ENCODE measurements around the gene OR51D1. TPM values are rescaled to one million over a fixed set of nuclear protein-coding genes. Genes with fewer than 3 reads are reported as not detected.

Gene OR51D1, protein sequence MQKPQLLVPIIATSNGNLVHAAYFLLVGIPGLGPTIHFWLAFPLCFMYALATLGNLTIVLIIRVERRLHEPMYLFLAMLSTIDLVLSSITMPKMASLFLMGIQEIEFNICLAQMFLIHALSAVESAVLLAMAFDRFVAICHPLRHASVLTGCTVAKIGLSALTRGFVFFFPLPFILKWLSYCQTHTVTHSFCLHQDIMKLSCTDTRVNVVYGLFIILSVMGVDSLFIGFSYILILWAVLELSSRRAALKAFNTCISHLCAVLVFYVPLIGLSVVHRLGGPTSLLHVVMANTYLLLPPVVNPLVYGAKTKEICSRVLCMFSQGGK
- not detected for total RNA-seq

DNA sequence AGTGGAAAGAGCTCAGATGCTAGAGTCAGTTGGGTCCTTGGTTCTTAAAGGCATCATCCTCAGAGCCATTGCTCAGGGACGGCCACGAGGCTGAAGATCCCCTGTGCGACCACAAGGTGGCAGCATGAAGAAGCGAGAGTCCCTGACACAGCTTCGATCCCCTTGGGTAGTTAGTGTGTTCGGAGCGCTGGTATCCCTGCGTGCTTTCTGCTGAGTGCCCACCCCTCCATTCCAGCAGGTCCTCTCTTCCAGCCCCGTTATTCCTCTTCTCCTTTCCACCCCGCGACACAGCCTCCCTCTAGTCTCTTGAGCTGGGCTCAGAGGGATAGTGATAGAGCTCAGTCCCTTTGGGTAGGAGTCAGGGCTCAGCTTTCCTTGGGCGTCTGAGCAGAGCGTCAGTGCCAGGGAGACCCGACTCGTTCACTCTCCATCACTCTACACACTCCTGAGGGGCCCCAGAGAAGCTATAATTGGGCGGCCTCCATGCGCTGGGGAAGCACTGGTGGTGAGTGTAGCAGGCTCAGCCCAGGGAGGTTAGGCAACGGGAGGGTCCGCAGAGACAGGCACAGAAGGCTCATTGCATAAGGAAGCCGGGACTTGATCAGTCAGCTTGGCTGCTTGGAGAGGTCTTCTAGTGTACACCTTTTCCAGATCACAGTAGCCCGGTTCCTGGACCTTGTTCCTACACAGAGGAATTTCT is at the start of gene OR51D1:
OR51D1 (plus strand) TSS at position 516 of the 700 bp plus-strand sequence. CDS start 2,314 bp downstream, outside the sequence.
- Histone ChIP-seq H3K4me1 (no peaks in the 10 kb centered on the region), H3K27me3 (no peaks in the 10 kb centered on the region), H3K9me3 (no peaks in the 10 kb centered on the region), H3K36me3 (no peaks in the 10 kb centered on the region), H3K4me3 (peak within 1 kb of the TSS; percentile 27 to 49 (median 32)), H3K27ac (no peak within 1 kb of the TSS)
- TF ChIP-seq, protein P1, sequence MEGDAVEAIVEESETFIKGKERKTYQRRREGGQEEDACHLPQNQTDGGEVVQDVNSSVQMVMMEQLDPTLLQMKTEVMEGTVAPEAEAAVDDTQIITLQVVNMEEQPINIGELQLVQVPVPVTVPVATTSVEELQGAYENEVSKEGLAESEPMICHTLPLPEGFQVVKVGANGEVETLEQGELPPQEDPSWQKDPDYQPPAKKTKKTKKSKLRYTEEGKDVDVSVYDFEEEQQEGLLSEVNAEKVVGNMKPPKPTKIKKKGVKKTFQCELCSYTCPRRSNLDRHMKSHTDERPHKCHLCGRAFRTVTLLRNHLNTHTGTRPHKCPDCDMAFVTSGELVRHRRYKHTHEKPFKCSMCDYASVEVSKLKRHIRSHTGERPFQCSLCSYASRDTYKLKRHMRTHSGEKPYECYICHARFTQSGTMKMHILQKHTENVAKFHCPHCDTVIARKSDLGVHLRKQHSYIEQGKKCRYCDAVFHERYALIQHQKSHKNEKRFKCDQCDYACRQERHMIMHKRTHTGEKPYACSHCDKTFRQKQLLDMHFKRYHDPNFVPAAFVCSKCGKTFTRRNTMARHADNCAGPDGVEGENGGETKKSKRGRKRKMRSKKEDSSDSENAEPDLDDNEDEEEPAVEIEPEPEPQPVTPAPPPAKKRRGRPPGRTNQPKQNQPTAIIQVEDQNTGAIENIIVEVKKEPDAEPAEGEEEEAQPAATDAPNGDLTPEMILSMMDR (IDR thresholded peaks at IDR 0.05 in 4 of 5, conservative IDR thresholded peaks at IDR 0.05 in 1 of 5), result peak; percentile 42 to 88 (median 77)
- TF ChIP-seq POLR2A (IDR thresholded peaks at IDR 0.05), result no peak
- intact Hi-C loops (cut with DNase I; ENCODE audit: low total_unique reads) (loop anchor here (1.0 to 5.0 kb wide), 3 partner anchors 189 to 1716 kb away; no protein-coding TSS in a partner anchor), in situ Hi-C loops (cut with MboI; ENCODE audit: low sequenced_read_pairs in 4 of 4) (loop anchor here in 3 of 4 donors (10.0 to 25.0 kb wide), 4 partner anchors 188 to 1175 kb away; partner anchors contain the start of genes OR51F2 (in 2 of the 3), OR51L1 (in 1 of the 3) and OR52N2 (in 1 of the 3))
- DNase-seq (peak in 1 of 2 donors; percentile 45), ATAC-seq (peak; percentile 72 to 88)

DNA sequence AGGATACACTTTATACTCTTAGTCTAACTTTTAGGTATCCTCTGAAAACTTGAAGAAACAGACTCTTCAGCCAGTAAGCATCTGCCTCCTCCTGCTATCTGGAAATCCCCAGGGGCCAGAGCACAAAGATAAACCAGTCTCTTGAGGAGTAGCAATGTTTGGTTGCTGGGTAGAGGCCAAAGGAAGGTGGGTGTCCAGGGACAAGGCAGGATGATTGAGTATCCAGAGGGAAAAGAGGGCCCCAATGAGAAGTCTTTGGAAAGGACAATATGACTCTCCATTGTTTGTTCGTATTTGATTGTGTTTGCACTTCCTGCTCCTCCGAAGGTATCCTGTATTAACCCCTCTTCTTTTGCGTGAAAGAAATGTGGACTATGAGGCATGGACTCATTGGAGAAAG is 48.3 kb upstream of the OR51D1 start:
- in situ Hi-C loops (cut with MboI; ENCODE audit: low sequenced_read_pairs in 4 of 4) (no loop called here), intact Hi-C loops (cut with DNase I; ENCODE audit: low total_unique reads) (no loop called here)
- ATAC-seq (no peak), DNase-seq (no peak)
- no peak overlapping the region for H3K4me3 ChIP-seq
- no peaks in the 10 kb centered on the region for H3K9me3 ChIP-seq
- H3K27me3 ChIP-seq, result no peaks in the 10 kb centered on the region
- H3K36me3 ChIP-seq, result no peaks in the 10 kb centered on the region
- H3K4me1 ChIP-seq, result no peaks in the 10 kb centered on the region
- H3K27ac ChIP-seq, result no peak overlapping the region
- TF ChIP-seq, protein P1 (IDR thresholded peaks at IDR 0.05 in 4 of 5, conservative IDR thresholded peaks at IDR 0.05 in 1 of 5), result no peak
- no peak for TF ChIP-seq POLR2A (IDR thresholded peaks at IDR 0.05)

DNA sequence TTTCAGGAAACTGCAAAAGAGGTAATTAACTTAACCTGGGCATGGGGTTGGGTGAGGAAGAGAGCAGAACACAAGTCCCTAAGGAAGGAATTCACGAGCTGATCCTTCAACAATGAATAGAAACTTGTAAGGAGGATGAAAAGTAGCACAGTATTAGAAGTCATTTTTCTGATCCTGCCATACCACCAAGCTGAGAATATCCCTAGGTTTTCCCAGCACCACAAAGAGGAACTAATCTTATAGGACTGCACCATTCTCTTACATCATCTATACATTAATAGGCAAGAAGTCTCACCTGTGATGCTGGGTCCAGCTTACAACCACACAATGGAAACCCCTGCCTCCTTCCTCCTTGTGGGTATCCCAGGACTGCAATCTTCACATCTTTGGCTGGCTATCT is 43.5 kb upstream of the OR51D1 start, which contains the start of gene OR52I1:
OR52I1 (plus strand) TSS at position 301 of the 400 bp plus-strand sequence; CDS start at position 301, 0 bp downstream.
- DNase-seq, result no peak
- no peaks in the 10 kb centered on the region for H3K4me1 ChIP-seq
- no peak within 1 kb of the TSS for H3K4me3 ChIP-seq
- TF ChIP-seq, protein P1 (IDR thresholded peaks at IDR 0.05 in 4 of 5, conservative IDR thresholded peaks at IDR 0.05 in 1 of 5), result no peak
- H3K9me3 ChIP-seq, result no peaks in the 10 kb centered on the region
- no peak within 1 kb of the TSS for H3K27ac ChIP-seq
- ATAC-seq, result no peak
- peaks cover 0 to 8% of the 10 kb centered on the region in 2 donors for H3K36me3 ChIP-seq
- no peaks in the 10 kb centered on the region for H3K27me3 ChIP-seq
- intact Hi-C loops (cut with DNase I; ENCODE audit: low total_unique reads) (no loop called here), in situ Hi-C loops (cut with MboI; ENCODE audit: low sequenced_read_pairs in 4 of 4) (no loop called here)

DNA sequence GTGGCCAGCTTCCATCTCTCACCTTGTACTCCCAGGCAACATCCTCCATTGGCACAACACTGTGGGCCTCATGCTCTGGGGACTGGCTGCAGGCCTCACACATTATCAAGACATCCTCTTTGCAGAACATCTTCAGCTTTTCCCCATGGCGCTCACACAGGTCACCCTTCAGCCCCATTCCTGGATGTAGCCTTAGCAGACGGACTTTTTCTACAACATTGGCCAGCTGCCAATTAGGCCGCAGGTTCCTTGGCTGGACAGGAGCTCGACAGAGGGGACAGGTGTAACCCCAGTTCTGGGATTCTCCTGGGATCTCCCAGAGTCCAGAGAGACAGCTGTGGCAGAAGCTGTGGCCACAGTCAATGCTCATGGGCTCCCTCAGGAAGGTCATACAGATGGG is 32.2 kb upstream of the OR51D1 start:
- no peaks in the 10 kb centered on the region for H3K27me3 ChIP-seq
- H3K27ac ChIP-seq, result no peak overlapping the region
- ATAC-seq (no peak), DNase-seq (no peak)
- in situ Hi-C loops (cut with MboI; ENCODE audit: low sequenced_read_pairs in 4 of 4) (loop anchor here in 1 of 4 donors (25.0 kb wide), 1 partner anchor 768 kb away; the partner anchor contains the start of gene RHOG), intact Hi-C loops (cut with DNase I; ENCODE audit: low total_unique reads) (no loop called here)
- TF ChIP-seq, protein P1 (IDR thresholded peaks at IDR 0.05 in 4 of 5, conservative IDR thresholded peaks at IDR 0.05 in 1 of 5), result no peak
- TF ChIP-seq POLR2A (IDR thresholded peaks at IDR 0.05), result no peak
- H3K4me3 ChIP-seq, result no peak overlapping the region
- peaks cover 16 to 19% of the 10 kb centered on the region in 2 donors for H3K4me1 ChIP-seq
- no peaks in the 10 kb centered on the region for H3K9me3 ChIP-seq
- H3K36me3 ChIP-seq, result peaks cover 0 to 53% of the 10 kb centered on the region in 2 donors
